Measurements from ENCODE around the gene NFKBIB. TPM values are rescaled to one million over a fixed set of nuclear protein-coding genes. Genes with fewer than 3 reads are reported as not detected.

Gene NFKBIB
- total RNA-seq, 1 experiment from 2014 or later = 39.8 TPM

DNA sequence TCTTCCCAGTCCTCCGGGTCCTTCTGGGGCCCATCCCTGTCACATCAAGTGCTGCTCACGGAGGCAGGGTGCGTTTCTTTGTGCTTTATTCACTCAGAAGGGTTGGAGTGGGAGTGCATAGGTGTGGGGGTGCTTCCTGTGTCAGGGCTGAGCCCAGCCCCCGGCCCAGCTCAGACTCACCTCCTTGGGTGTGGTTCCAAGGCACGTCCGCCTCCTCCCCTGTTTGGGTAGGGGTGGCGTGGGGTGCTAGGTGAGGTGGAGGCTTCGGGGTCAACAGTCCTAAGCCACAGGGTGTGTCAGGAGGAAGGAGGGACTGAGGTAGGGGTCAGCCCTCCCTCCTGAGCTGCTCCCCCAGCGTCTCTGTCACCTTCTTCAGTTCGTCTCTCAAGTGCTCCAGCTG, 9.1 kb downstream of the NFKBIB start:
- no peak for TF ChIP-seq ZNF263 (CRISPR knock-in tag; IDR thresholded peaks at IDR 0.05; ENCODE audit: low read depth)
- no peak for TF ChIP-seq NR1H2 (CRISPR knock-in tag; IDR thresholded peaks at IDR 0.05)
- TF ChIP-seq, protein P1, sequence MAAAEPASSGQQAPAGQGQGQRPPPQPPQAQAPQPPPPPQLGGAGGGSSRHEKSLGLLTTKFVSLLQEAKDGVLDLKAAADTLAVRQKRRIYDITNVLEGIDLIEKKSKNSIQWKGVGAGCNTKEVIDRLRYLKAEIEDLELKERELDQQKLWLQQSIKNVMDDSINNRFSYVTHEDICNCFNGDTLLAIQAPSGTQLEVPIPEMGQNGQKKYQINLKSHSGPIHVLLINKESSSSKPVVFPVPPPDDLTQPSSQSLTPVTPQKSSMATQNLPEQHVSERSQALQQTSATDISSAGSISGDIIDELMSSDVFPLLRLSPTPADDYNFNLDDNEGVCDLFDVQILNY (CRISPR knock-in tag; IDR thresholded peaks at IDR 0.05) = no peak
- no peak for TF ChIP-seq OVOL2 (CRISPR knock-in tag; IDR thresholded peaks at IDR 0.05; ENCODE audit: borderline replicate concordance)
- TF ChIP-seq, protein P2, sequence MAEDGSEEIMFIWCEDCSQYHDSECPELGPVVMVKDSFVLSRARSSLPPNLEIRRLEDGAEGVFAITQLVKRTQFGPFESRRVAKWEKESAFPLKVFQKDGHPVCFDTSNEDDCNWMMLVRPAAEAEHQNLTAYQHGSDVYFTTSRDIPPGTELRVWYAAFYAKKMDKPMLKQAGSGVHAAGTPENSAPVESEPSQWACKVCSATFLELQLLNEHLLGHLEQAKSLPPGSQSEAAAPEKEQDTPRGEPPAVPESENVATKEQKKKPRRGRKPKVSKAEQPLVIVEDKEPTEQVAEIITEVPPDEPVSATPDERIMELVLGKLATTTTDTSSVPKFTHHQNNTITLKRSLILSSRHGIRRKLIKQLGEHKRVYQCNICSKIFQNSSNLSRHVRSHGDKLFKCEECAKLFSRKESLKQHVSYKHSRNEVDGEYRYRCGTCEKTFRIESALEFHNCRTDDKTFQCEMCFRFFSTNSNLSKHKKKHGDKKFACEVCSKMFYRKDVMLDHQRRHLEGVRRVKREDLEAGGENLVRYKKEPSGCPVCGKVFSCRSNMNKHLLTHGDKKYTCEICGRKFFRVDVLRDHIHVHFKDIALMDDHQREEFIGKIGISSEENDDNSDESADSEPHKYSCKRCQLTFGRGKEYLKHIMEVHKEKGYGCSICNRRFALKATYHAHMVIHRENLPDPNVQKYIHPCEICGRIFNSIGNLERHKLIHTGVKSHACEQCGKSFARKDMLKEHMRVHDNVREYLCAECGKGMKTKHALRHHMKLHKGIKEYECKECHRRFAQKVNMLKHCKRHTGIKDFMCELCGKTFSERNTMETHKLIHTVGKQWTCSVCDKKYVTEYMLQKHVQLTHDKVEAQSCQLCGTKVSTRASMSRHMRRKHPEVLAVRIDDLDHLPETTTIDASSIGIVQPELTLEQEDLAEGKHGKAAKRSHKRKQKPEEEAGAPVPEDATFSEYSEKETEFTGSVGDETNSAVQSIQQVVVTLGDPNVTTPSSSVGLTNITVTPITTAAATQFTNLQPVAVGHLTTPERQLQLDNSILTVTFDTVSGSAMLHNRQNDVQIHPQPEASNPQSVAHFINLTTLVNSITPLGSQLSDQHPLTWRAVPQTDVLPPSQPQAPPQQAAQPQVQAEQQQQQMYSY (CRISPR knock-in tag; IDR thresholded peaks at IDR 0.05) = no peak
- TF ChIP-seq, protein P3, sequence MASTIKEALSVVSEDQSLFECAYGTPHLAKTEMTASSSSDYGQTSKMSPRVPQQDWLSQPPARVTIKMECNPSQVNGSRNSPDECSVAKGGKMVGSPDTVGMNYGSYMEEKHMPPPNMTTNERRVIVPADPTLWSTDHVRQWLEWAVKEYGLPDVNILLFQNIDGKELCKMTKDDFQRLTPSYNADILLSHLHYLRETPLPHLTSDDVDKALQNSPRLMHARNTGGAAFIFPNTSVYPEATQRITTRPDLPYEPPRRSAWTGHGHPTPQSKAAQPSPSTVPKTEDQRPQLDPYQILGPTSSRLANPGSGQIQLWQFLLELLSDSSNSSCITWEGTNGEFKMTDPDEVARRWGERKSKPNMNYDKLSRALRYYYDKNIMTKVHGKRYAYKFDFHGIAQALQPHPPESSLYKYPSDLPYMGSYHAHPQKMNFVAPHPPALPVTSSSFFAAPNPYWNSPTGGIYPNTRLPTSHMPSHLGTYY (CRISPR knock-in tag; IDR thresholded peaks at IDR 0.05) = no peak
- TF ChIP-seq, protein P4, sequence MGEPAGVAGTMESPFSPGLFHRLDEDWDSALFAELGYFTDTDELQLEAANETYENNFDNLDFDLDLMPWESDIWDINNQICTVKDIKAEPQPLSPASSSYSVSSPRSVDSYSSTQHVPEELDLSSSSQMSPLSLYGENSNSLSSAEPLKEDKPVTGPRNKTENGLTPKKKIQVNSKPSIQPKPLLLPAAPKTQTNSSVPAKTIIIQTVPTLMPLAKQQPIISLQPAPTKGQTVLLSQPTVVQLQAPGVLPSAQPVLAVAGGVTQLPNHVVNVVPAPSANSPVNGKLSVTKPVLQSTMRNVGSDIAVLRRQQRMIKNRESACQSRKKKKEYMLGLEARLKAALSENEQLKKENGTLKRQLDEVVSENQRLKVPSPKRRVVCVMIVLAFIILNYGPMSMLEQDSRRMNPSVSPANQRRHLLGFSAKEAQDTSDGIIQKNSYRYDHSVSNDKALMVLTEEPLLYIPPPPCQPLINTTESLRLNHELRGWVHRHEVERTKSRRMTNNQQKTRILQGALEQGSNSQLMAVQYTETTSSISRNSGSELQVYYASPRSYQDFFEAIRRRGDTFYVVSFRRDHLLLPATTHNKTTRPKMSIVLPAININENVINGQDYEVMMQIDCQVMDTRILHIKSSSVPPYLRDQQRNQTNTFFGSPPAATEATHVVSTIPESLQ (CRISPR knock-in tag; IDR thresholded peaks at IDR 0.05) = no peak
- TF ChIP-seq SMAD3 (CRISPR knock-in tag; IDR thresholded peaks at IDR 0.05; ENCODE audit: borderline replicate concordance) = no peak
- H3K27me3 Mint-ChIP-seq (ENCODE audit: low read depth) = peaks cover 10% of the 10 kb centered on the region
- DNase-seq (ENCODE audit: low spot score) = no peak
- H3K27ac Mint-ChIP-seq = no peak overlapping the region
- no peak for ATAC-seq
- H3K4me3 Mint-ChIP-seq = no peak overlapping the region
- H3K36me3 Mint-ChIP-seq = peaks cover 10% of the 10 kb centered on the region
- ChIA-PET CTCF (interaction anchor here (2.6 kb wide), 1 partner anchor 21 kb away, joined by 11 read pairs; the partner anchor contains the start of genes MRPS12 and SARS2), POLR2A (interaction anchor here (1.5 kb wide), 1 partner anchor 9 kb away, joined by 11 read pairs; the partner anchor contains the start of genes NFKBIB and SIRT2)
- H3K4me1 Mint-ChIP-seq = peaks cover 4% of the 10 kb centered on the region; the same call in 1 of the 2 replicates
- H3K9me3 Mint-ChIP-seq = no peaks in the 10 kb centered on the region

DNA sequence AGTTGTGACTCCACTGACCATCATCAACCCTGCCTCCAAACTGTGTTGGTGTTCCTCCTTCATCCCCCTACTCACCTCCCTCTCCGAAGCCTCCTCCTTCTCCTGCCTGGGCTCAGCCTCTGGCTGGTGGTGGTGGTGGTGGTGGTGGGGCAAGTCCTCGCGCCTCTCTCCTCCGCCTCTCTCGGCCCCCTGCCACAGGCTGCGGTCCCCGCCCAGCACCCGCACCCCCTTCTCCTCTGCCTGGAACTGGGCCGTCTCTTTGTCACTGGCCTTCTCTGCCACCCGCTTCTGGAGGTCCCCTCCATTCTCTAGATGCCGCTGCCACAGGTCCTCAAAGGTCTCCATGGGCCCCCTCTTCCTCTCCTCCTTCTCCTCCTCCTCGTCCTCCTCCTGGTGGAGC, 10.7 kb downstream of the NFKBIB start:
- peaks cover 10% of the 10 kb centered on the region for H3K27me3 Mint-ChIP-seq (ENCODE audit: low read depth)
- DNase-seq (ENCODE audit: low spot score) = no peak
- peaks cover 4% of the 10 kb centered on the region; the same call in 1 of the 2 replicates for H3K4me1 Mint-ChIP-seq
- H3K27ac Mint-ChIP-seq = no peak overlapping the region
- no peak overlapping the region for H3K4me3 Mint-ChIP-seq
- peaks cover 8% of the 10 kb centered on the region for H3K36me3 Mint-ChIP-seq
- CTCF ChIA-PET = interaction anchor here (2.6 kb wide), 1 partner anchor 20 kb away, joined by 11 read pairs; the partner anchor contains the start of genes MRPS12 and SARS2
- ATAC-seq = no peak
- TF ChIP-seq CBFB (CRISPR knock-in tag; IDR thresholded peaks at IDR 0.05; ENCODE audit: low read depth) (no peak), FOXJ3 (CRISPR knock-in tag; IDR thresholded peaks at IDR 0.05; ENCODE audit: borderline replicate concordance) (no peak), ETV6 (CRISPR knock-in tag; IDR thresholded peaks at IDR 0.05) (no peak), SMAD3 (CRISPR knock-in tag; IDR thresholded peaks at IDR 0.05; ENCODE audit: borderline replicate concordance) (no peak), FOXK1 (CRISPR knock-in tag; IDR thresholded peaks at IDR 0.05) (no peak), MYBL2 (CRISPR knock-in tag; IDR thresholded peaks at IDR 0.05) (no peak), ELF4 (CRISPR knock-in tag; IDR thresholded peaks at IDR 0.05; ENCODE audit: low read depth) (no peak), FOXP1 (CRISPR knock-in tag; IDR thresholded peaks at IDR 0.05; ENCODE audit: borderline replicate concordance) (no peak)
- TF ChIP-seq, protein P5, sequence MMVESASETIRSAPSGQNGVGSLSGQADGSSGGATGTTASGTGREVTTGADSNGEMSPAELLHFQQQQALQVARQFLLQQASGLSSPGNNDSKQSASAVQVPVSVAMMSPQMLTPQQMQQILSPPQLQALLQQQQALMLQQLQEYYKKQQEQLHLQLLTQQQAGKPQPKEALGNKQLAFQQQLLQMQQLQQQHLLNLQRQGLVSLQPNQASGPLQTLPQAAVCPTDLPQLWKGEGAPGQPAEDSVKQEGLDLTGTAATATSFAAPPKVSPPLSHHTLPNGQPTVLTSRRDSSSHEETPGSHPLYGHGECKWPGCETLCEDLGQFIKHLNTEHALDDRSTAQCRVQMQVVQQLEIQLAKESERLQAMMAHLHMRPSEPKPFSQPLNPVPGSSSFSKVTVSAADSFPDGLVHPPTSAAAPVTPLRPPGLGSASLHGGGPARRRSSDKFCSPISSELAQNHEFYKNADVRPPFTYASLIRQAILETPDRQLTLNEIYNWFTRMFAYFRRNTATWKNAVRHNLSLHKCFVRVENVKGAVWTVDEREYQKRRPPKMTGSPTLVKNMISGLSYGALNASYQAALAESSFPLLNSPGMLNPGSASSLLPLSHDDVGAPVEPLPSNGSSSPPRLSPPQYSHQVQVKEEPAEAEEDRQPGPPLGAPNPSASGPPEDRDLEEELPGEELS (CRISPR knock-in tag; IDR thresholded peaks at IDR 0.05) = no peak
- TF ChIP-seq, protein P6, sequence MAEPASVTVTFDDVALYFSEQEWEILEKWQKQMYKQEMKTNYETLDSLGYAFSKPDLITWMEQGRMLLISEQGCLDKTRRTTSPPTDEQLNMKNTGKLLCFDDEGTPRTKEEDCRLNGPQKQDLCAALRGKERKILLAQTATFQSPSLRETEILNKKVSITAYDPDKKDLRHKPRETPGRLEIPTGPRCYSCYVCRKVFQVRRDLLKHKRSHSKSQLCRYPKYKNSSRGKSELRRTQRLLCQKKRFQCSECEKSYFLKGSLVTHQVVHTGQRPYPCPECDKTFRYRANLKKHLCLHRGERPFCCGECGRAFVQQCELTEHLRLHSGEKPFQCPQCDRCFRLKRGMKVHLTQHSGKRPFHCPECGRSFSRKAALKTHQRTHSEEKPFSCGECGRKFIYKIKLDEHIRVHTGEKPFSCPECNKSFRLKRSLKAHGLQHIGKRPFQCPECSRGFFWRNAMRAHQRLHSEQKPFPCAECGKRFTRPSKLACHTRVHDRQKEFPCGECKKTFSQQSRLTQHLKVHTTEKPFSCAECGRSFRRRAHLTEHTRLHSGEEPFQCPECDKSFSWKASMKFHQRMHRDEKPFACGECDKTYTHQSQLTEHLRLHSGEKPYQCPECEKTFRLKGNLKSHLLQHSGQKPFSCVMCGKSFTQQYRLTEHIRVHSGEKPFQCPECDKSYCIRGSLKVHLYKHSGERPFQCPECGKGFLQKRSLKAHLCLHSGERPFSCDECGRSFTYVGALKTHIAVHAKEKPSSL (CRISPR knock-in tag; conservative IDR thresholded peaks at IDR 0.05) = no peak
- TF ChIP-seq, protein P7, sequence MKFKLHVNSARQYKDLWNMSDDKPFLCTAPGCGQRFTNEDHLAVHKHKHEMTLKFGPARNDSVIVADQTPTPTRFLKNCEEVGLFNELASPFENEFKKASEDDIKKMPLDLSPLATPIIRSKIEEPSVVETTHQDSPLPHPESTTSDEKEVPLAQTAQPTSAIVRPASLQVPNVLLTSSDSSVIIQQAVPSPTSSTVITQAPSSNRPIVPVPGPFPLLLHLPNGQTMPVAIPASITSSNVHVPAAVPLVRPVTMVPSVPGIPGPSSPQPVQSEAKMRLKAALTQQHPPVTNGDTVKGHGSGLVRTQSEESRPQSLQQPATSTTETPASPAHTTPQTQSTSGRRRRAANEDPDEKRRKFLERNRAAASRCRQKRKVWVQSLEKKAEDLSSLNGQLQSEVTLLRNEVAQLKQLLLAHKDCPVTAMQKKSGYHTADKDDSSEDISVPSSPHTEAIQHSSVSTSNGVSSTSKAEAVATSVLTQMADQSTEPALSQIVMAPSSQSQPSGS (CRISPR knock-in tag; IDR thresholded peaks at IDR 0.05; ENCODE audit: borderline replicate concordance, low read depth) = no peak
- H3K9me3 Mint-ChIP-seq = no peaks in the 10 kb centered on the region
- POLR2A ChIA-PET = no interaction called here

Measured in WTC11 (cell line).